Measurements from ENCODE around the gene ESYT2.

The ESYT2 gene

GRCh38 chr7:158802535-158803366 is 26.6 kb downstream of the ESYT2 start:
- DNase-seq (ENCODE audit: low read depth in 2 of 2): no peak

- no peak for DNase-seq (ENCODE audit: low read depth in 2 of 2)
Measured at GRCh38 chr7:158798741-158799140, 30.6 kb downstream of the ESYT2 start.

- no peak for DNase-seq (ENCODE audit: low read depth in 2 of 2)
Measured at GRCh38 chr7:158796667-158797066, 32.6 kb downstream of the ESYT2 start.

GRCh38 chr7:158795272-158795671 is 34.0 kb downstream of the ESYT2 start:
- no peak for DNase-seq (ENCODE audit: low read depth in 2 of 2)

- no peak for DNase-seq (ENCODE audit: low read depth in 2 of 2)
Measured at GRCh38 chr7:158791107-158791506, 38.2 kb downstream of the ESYT2 start.

- no peak for DNase-seq (ENCODE audit: low read depth in 2 of 2)
Measured at GRCh38 chr7:158789842-158790241, 39.5 kb downstream of the ESYT2 start.

- no peak for DNase-seq (ENCODE audit: low read depth in 2 of 2)
Measured at GRCh38 chr7:158786898-158787297, 42.4 kb downstream of the ESYT2 start.

- DNase-seq (ENCODE audit: low read depth in 2 of 2): no peak
Measured at GRCh38 chr7:158784270-158784669, 45.0 kb downstream of the ESYT2 start.

- no peak for DNase-seq (ENCODE audit: low read depth in 2 of 2)
Measured at GRCh38 chr7:158783595-158783994, 45.7 kb downstream of the ESYT2 start.

- DNase-seq (ENCODE audit: low read depth in 2 of 2): no peak
Measured at GRCh38 chr7:158782761-158783401, 46.4 kb downstream of the ESYT2 start.

GRCh38 chr7:158781974-158782664 is 47.2 kb downstream of the ESYT2 start:
- no peak for DNase-seq (ENCODE audit: low read depth in 2 of 2)

- DNase-seq (ENCODE audit: low read depth in 2 of 2): no peak
Measured at GRCh38 chr7:158781217-158781973, 47.9 kb downstream of the ESYT2 start.

GRCh38 chr7:158779061-158780000 is 50.0 kb downstream of the ESYT2 start:
- no peak for DNase-seq (ENCODE audit: low read depth in 2 of 2)

GRCh38 chr7:158778471-158778870 is 50.8 kb downstream of the ESYT2 start:
- DNase-seq (ENCODE audit: low read depth in 2 of 2): no peak

- no peak for DNase-seq (ENCODE audit: low read depth in 2 of 2)
Measured at GRCh38 chr7:158777793-158778192, 51.5 kb downstream of the ESYT2 start.

- no peak for DNase-seq (ENCODE audit: low read depth in 2 of 2)
Measured at GRCh38 chr7:158776474-158776873, 52.8 kb downstream of the ESYT2 start.

- no peak for DNase-seq (ENCODE audit: low read depth in 2 of 2)
Measured at GRCh38 chr7:158774952-158775351, 54.4 kb downstream of the ESYT2 start.

- no peak for DNase-seq (ENCODE audit: low read depth in 2 of 2)
Measured at GRCh38 chr7:158772916-158773315, 56.4 kb downstream of the ESYT2 start.

- DNase-seq (ENCODE audit: low read depth in 2 of 2): no peak
Measured at GRCh38 chr7:158771213-158771834, 58.0 kb downstream of the ESYT2 start.

GRCh38 chr7:158767707-158768106 is 61.6 kb downstream of the ESYT2 start:
- DNase-seq (ENCODE audit: low read depth in 2 of 2): no peak

Measured in stimulated activated CD4-positive, alpha-beta T cell treated with anti-CD3 and anti-CD28 coated beads, Interleukin-4, amount 100 ng/mL, for 48 hours (primary cell).